Adrenal gland (tissue), 5 donors: ENCODE results near the gene KDM6B.

Experiments used
- CTCF ChIP-seq, 6 experiments: fragments of 450-650 bp in 4 of 6; fragments of 200-600 bp in 2 of 6; sonication (generic) in 1 of 6; IDR thresholded peaks; 1 replicate in 5 of 6; 2 replicates in 1 of 6; pipeline versions ENCODE4 v1.5.1 to v1.8.0; 2016 to 2021; ENCODE audit warnings: antibody characterized with exemption in 6 of 6, mild to moderate bottlenecking in 2 of 6, moderate library complexity in 1 of 6
- POLR2A ChIP-seq, 2 donors: fragments of 450-650 bp; IDR thresholded peaks; one replicate each; pipeline ENCODE4 v1.6.1; 2017; ENCODE audit warnings: antibody characterized with exemption in 2 of 2, mild to moderate bottlenecking in 2 of 2, moderate library complexity in 1 of 2
- donor health status: DM: no; HTN: no; CAD: no.

DNA sequence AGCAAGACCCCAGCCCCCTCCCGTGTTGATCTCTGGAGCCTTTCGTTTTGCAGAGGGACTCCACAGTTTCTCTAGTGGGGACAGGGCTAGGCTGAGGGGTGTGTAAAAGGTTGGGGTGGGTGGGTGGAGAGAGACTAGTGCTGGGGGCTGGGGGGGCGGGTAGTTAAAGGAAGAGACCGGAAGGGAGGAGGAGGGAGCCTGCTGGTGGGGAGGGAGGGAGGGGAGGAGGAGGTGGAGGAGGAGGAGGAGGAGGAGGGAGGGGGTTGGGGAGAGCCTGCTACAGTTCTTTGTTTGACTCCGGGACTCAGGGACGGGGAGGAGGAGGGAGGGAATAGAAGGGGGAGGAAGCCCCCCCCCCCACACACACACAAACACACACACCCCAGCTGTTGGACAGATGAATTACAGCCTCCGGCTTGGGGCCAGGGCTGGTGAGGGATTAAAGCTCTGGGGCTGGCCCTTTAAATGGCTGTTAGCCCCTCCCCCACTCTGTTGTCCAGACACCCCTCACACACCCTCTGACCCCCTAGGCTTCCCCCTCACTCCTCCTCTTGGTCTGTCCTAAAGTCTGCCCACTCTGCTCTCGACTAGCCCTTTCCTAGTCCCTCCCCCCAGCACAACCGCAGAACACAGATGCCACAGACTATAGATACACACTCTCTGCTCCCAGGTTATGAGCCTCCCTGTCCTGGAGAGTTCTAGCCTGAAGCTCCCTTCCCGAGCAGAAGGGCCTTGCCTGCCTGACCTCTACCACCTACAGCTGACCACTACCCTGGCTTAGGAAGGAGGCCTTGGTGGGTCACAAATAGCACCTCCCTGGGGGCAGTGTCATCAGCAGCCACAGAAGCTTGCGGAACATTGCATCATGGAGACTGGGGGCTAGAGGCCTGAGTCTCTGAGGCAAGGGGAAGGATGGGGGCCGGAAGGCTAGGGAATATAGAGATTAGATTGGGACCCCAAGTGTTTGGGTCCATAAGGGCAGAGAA, 4.4 kb downstream of the KDM6B start:
- no peak for TF ChIP-seq POLR2A (IDR thresholded peaks at IDR 0.05)
- TF ChIP-seq CTCF (IDR thresholded peaks at IDR 0.05), result no peak
